Stimulated activated CD8-positive, alpha-beta memory T cell treated with anti-CD3 and anti-CD28 coated beads, Interleukin-15, amount 100 ng/mL, for 24 hours (primary cell): Measurements from ENCODE around the gene ATAT1.
A peak's percentile ranks its signal among the peaks of the same experiment; 100 is the strongest.

Experiments
- DNase-seq: peaks from one replicate; pipeline ENCODE4 v3.0.0-alpha.2; 2020; ENCODE audit warnings: low read depth

Gene ATAT1

DNA sequence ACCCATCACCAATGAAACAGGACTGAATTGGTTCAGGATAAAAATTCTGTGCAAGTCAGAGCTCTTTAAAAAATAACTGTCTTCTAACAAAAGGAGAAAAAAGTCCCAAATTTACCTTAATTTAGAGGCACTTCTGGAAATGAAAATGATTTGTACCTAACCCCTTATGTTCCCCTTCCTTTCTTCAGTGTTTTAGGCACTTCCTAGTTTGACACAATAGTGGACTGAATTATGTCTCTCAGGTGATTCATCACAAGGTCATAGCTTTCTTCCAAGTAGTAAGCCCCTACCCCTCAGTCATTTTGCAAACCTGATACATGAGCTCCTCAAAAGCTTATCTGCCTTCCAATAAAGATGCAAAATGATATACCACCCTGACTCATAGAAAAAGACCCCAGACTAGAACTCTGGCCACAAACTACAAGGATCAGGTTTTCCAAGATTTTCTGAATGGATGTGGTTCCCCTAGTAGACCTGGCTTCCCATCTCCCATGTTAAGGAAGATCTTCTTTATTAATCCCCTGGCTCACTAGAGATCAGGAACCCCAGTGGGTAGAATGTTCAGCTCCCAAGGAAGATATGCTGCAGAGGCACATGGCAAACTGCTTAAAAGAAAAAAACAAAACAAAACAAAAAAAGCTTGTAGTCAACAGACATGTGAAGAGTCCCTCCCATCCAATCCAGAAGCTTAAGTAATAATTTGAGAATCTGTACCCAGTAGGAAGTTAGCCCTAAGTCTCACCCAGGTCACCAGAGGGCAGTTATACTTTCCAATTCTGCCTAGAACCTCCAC is 13.2 kb upstream of the ATAT1 start:
- DNase-seq, result no peak

DNA sequence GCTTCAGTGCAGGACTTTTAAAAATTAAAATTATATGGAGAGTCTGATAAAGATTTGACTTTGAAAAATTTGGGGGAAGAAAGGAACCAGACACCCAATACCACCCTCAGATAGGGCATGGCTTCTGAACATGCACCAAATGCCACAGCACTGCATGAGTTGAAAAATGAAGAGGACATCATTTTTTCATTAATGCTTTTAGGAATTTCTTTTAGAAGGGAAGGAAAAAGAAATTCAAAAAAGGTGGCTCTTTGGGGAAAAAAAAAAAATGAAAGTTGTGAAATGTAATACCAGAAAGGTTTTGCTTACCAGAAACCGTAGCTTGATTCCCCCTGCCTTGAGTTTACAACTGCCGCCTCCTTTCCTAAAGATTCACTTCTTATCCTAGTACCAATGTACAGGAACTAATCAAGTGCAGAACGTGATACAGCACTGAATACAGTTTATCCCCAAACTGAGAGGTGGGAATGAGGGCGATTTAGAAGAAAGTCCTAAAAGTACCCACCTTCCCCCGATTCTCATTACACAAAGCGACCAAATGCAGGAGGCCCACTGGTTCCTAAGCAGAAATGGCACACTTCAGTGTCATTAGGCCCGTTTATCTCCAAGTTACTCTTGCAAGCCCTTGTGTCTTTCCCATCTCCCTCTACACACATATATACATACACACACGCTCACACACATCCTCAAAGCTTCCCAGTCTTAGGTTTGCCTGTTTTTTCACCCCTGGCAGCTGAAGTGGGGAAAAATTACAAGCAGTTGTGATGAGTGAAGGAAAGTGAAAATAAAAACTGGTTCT is 12.4 kb upstream of the ATAT1 start:
- DNase-seq, result no peak

GRCh38 chr6:30614843-30615218 is 11.8 kb upstream of the ATAT1 start:
- DNase-seq, result peak; percentile 39

- DNase-seq, result no peak
These were observed 11.3 kb upstream of the ATAT1 start for GRCh38 chr6:30615219-30615957.

DNA sequence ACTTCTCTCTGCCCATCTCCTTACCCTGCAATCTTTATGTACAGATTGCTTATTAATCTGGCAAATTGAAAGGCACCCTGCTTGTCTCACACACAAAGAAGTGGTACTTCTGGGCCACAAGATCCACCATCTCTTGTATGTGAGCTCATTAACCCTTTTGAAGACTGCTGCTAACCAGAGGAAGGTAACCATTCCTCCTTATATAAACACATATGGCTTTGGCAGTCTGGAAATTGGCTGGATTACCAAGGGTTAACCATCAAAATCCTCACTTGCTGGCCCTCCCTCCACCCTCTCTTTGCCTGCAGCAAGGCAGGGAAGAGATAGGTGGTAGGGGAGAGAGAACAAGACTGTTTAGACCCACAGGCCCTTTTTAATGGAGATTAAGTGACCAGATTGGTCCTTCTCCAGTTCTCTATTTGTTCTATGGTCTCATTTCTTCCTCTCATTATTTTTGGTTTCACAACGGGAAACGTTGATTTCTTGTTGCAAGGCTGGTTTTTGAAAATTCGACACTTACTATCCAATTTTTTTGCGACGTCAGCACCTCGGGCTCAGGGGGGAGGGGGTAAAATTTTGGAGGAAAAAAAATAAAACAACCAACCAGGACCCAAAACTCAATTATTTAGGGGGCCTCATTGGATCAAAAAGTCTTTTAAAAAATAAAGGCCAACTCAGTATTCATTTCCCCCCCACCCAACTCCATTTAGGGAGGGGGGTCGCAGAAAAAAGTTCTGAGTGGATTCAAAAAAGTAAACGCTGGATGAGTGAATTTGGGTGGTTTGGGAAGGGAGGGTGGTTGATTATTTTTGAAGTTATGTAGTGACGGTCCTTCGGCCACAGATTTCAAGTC is 10.5 kb upstream of the ATAT1 start:
- DNase-seq, result no peak

GRCh38 chr6:30616811-30617564 is 9.7 kb upstream of the ATAT1 start, which contains the start of gene PPP1R10:
Gene PPP1R10 (minus strand): TSS chr6:30617243. CDS start chr6:30609944, 7,299 bp downstream.
- peak; percentile 94 for DNase-seq

DNA sequence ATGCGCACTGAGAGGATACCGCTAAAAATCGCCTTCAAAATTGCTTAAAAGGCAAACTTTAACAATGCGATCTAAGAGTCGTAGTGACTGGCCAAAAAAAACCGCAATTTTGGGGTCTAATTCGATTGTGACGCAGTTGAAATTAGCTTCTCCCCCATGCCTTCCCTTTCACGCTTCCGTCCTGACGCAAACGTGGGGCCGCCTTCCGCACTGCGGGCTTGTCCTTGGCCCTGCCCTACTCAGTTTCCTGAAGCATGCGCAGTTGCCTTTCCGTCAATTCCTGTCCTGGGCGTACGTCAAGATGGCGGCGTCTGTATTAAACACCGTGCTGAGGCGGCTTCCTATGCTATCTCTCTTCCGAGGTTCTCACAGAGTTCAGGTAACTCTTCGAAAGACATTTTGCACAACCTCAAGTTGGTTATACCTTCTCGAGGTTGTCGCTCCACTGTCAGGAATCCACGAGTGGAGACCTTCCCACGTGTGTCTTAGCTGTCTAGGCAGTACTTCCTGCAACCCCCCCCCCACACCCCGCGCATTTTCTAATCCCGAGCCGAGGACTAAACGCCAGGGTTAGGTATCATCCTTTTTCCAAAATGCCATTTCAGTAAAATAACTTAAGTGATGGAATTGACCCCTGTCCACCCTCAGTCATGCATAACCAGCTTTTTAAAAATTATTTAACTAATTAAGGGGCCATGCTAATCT is 9.0 kb upstream of the ATAT1 start, which contains the start of gene MRPS18B:
MRPS18B (plus strand) TSS at position 276 of the 705 bp plus-strand sequence; CDS start at position 302, 26 bp downstream.
- peak; percentile 82 for DNase-seq

DNA sequence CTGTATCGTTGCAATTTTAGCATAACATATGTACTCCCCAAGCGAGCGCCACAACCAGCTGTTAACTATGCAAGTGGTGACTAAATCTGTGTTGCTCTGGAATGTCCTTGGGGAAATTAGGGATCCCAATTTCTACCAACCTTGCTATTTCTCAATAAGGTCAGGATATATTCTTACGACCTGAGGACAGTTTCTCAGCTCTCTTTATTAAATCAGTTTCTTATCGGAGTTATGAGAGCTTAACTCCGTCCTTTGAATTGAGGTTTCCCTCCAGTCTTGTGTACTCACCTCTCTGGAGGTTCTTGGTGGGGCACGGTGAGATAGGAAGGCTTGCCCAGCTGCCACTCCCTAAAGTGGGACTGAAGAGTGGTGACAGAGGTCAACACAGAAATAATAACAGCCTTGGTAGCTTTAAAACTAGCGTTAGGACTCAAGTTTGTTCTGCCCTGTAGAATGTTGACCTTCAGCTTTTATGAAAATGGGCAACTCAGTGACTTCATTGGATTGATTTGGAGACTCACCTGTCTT is 8.3 kb upstream of the ATAT1 start:
- no peak for DNase-seq

DNA sequence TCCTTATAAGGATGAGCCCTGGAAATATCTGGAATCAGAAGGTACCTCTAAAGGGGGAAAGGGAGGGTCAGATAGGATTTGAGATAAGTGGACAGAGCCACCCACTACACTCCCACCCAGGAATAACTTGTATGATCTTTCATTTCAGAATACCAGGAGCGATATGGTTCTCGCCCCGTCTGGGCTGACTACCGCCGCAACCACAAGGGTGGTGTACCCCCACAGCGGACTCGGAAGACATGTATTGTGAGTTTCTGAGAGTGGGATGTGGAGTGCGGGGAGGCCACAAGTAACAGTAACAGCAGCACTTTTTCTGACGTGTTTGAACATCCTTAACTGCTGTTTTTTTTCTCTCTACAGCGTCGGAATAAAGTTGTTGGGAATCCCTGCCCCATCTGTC is 7.1 kb upstream of the ATAT1 start:
- DNase-seq, result no peak

DNA sequence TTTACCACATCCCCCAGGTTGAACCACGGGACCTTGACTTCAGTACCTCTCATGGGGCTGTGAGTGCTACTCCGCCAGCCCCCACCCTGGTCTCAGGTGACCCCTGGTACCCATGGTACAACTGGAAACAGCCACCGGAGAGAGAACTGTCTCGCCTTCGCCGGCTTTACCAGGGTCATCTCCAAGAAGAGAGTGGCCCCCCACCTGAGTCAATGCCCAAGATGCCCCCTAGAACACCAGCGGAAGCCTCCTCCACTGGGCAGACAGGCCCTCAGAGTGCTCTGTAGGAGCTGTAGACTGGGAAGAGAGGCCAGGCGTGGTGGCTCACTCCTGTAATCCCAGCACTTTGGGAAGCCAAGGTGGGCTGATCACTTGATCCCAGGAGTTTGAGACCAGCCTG is 1.2 kb upstream of the ATAT1 start:
- DNase-seq, result no peak

DNA sequence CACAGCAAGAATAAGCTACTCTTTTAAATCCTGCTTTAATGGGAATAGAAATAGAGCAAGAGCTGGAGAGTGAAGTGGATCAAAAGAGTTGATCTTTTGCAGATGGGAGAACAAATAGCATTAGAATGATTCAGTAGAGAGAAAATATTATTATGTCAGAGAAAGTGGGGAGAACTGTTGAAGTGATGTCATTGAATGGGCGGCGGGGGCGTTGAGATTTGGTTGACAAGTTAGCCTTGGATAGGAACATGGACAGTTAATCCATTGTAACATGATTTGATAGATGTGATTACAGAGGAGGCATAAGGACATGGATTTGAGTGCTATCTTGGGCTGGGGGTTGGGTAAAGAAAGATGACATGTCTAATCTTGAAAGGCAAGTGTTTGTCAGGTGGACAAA is 9.2 kb downstream of the ATAT1 start:
- DNase-seq, result no peak

DNA sequence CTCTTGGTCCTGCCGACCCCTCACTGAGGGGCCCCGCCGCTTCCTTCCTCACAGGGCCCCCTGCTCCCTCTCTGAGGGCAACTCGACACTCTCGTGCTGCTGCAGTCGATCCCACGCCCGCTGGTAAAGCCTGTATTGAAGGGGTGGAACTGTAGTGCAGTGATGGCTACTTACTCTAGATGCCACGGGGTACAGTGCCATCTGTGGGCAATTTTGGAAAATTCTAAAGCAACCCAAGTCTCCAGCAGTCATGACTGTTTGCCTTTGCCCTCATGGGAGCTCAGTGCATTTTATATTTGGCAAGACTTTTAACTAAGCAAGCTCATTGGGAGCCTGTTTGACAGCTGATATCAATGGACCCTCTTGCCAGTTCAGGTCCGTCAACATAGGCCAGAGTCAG is 13.8 kb downstream of the ATAT1 start:
- no peak for DNase-seq

DNA sequence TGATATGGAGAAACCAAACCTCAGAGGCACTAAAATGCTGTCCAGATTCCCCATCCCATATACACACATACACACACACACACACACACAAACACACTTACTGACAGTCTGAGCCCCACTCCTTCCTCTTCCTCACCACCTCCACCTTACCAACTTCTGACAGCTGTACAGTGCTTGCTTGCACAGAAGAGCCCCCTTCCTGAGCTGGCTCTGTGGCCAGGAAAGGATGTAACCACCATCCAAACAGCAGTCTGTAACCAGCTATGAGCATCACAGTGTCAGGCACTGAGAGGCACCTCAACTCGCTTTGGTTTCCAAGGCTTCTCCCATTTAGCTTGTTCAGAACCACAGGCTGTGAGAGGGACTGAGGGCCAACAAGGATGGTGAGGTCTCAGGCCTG is 14.4 kb downstream of the ATAT1 start:
- DNase-seq, result no peak

- no peak for DNase-seq
These were observed 17.0 kb downstream of the ATAT1 start for GRCh38 chr6:30643656-30644055.

DNA sequence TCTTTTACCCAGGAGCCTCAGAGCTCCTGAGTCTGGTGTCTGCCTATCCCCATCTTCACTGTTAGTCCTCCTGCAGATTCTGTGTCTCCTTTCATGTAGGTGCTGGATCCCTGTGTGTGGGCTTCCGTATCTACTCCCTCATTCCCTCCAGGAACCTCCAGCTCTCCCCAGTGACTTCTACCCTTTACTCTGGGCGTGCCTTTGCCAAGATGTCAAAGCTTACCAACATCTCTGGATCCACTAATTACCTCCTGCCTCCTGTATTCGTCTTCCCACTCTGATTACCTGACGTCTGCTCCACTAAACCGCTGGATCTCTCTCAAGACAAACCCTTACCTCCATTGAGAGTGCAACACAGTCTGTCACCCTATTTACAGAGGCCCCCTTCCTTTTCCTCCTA is 18.1 kb downstream of the ATAT1 start:
- DNase-seq, result no peak

- no peak for DNase-seq
These were observed 19.3 kb downstream of the ATAT1 start for GRCh38 chr6:30645989-30646388.

- DNase-seq, result peak; percentile 77
These were observed 20.0 kb downstream of the ATAT1 start, which contains the start of gene C6orf136 for GRCh38 chr6:30646450-30647241. Gene C6orf136 (plus strand): TSS chr6:30647133. CDS start chr6:30647232, 99 bp downstream.

GRCh38 chr6:30647242-30648116 is 20.8 kb downstream of the ATAT1 start:
- peak; percentile 52 for DNase-seq
